Right lobe of liver (tissue), 4 donors: ENCODE measurements around the gene YAP1.

Source experiments
- POLR2A ChIP-seq: fragments of 450-650 bp; IDR thresholded peaks from one replicate; pipeline ENCODE4 v1.6.1; 2017; ENCODE audit warnings: antibody characterized with exemption, mild to moderate bottlenecking
- TF ChIP-seq, protein P1 (sequence below), 4 donors: fragments of 200-600 bp in 3 of 4; fragments of 450-650 bp in 1 of 4; IDR thresholded peaks; one replicate each; pipeline versions ENCODE4 v1.5.1 to v1.8.0; 2016 to 2022; ENCODE audit warnings: antibody characterized with exemption in 4 of 4, mild to moderate bottlenecking in 2 of 4
- donor health status: DM: no; HTN: no; CAD: no.
- donor health status: DM: no; HTN: no; CAD: no.
- donor health status: DM: no; HTN: yes; CAD: no.

DNA sequence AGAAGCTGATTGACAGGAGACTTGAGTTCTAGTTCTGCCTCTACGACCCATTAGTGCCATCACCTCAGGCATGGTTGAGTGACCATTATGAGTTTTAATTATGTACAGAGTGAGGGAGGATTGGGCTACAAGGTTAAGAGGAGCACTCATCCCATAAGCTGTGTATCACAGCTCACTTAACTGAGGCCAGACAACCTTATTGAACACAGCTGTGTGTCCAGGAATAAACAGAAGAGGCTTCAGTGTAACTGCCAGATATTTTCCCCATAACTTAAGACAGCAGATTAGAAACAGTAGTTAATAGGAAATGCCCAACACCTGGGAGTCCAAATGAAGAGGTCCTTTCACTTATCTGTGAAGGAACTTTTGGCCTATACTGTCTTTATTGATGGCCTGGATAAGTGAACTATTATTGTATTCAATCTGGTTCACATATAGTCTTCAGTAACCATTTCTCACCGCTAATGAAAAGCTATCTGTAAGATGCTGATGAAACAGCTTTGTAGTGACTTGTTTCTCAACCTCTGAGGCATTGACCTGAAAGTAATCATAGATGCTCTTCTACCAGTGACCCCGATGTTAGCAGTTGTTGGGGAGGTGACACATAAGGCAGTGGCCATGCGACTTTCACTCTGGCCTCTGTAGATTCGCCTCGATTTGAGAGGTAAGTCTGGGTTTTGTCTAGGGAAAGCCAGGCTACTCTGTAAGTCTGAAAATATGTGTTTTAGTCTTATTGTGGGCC, 41.7 kb downstream of the YAP1 start:
- TF ChIP-seq, protein P1, sequence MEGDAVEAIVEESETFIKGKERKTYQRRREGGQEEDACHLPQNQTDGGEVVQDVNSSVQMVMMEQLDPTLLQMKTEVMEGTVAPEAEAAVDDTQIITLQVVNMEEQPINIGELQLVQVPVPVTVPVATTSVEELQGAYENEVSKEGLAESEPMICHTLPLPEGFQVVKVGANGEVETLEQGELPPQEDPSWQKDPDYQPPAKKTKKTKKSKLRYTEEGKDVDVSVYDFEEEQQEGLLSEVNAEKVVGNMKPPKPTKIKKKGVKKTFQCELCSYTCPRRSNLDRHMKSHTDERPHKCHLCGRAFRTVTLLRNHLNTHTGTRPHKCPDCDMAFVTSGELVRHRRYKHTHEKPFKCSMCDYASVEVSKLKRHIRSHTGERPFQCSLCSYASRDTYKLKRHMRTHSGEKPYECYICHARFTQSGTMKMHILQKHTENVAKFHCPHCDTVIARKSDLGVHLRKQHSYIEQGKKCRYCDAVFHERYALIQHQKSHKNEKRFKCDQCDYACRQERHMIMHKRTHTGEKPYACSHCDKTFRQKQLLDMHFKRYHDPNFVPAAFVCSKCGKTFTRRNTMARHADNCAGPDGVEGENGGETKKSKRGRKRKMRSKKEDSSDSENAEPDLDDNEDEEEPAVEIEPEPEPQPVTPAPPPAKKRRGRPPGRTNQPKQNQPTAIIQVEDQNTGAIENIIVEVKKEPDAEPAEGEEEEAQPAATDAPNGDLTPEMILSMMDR (IDR thresholded peaks at IDR 0.05), result no peak
- no peak for TF ChIP-seq POLR2A
